K562 (cell line): ENCODE data around the gene BRINP2. TPM values are rescaled to one million over a fixed set of nuclear protein-coding genes. Genes with fewer than 3 reads are reported as not detected.

Source experiments
- ATAC-seq: fragments of 200-7000 bp; cut with Tn5 transposase; 3 replicates; pipeline ENCODE4 v1.9.1; 2020; ENCODE audit warnings: moderate library complexity
- BruUV-seq: library from RNA; stranded (reverse); fragments of 400-500 nt; replicated peaks from 2 replicates; lab custom pipeline; 2021; lab: Mats Ljungman, UMichigan
- CTCF ChIA-PET: fragments of 300-600 bp; formaldehyde crosslinking; extraction: SDS; loops from one replicate; lab custom pipeline; 2021; ENCODE audit warnings: low intra/inter-chr PET ratio; lab: Yijun Ruan, JAX
- POLR2A ChIA-PET: fragments of 300-600, 350-650 bp; sonication (Branson Sonifier 250); formaldehyde crosslinking; extraction: SDS; loops from one replicate; lab custom pipeline; 2021; ENCODE audit warnings: antibody characterized with exemption, inconsistent platforms; lab: Yijun Ruan, JAX
- DNase-seq, 4 experiments: peaks; one replicate each; pipeline versions ENCODE4 v3.0.0 to v3.0.0-alpha.2; 2011 to 2018; ENCODE audit warnings: low spot score in 3 of 4, mixed read lengths in 3 of 4; ENCODE audit errors: extremely low read depth in 1 of 4
- FAIRE-seq: peaks from 2 replicates; lab custom pipeline; 2011; peaks lifted over from hg19 to GRCh38; lab: Jason Lieb, UNC
- H2AFZ ChIP-seq: 2 replicates; pipeline ENCODE4 v1.6.0; 2011; ENCODE audit warnings: low read depth, low read length, control low read depth, inconsistent platforms
- H3K27ac ChIP-seq: fragments of 200-600 bp; 3 replicates; pipeline ENCODE4 v1.8.0; 2011; ENCODE audit warnings: low read depth, mild to moderate bottlenecking, control low read depth, inconsistent platforms, low read length, moderate library complexity, mixed read lengths; ENCODE audit errors: extremely low read depth
- H3K27me3 ChIP-seq, 2 experiments: fragments of 300-600 bp in 1 of 2; 2 replicates in 1 of 2; 3 replicates in 1 of 2; pipeline versions ENCODE4 v1.6.0 to v1.8.0; 2011; ENCODE audit warnings: inconsistent platforms in 2 of 2, low read length in 2 of 2, mild to moderate bottlenecking in 1 of 2, mixed read lengths in 1 of 2, moderate library complexity in 1 of 2; ENCODE audit not compliant: control insufficient read depth in 2 of 2, insufficient read depth in 2 of 2
- H3K36me3 ChIP-seq: fragments of 300-600 bp; 3 replicates; pipeline ENCODE4 v1.8.0; 2011; ENCODE audit warnings: mild to moderate bottlenecking, low read length, inconsistent platforms; ENCODE audit not compliant: control insufficient read depth, insufficient read depth
- H3K4me1 ChIP-seq, 2 experiments: fragments of 200-600 bp in 1 of 2; replicated peaks in 1 of 2; 2 replicates in 1 of 2; 3 replicates in 1 of 2; pipeline versions ENCODE4 v1.5.1 to v1.8.0; 2011; ENCODE audit warnings: inconsistent platforms in 2 of 2, low read length in 2 of 2, mild to moderate bottlenecking in 1 of 2, mixed read lengths in 1 of 2, moderate library complexity in 1 of 2; ENCODE audit not compliant: control insufficient read depth in 2 of 2, insufficient read depth in 2 of 2
- H3K4me2 ChIP-seq: 2 replicates; pipeline ENCODE4 v1.6.1; 2011; ENCODE audit warnings: low read length, control low read depth, inconsistent platforms, mixed read lengths; ENCODE audit not compliant: insufficient read depth
- H3K4me3 ChIP-seq: fragments of 200-600 bp; sonication (generic), shearing (Covaris generic); 2 replicates; pipeline ENCODE4 v1.5.1; 2016; ENCODE audit warnings: control low read depth, inconsistent platforms
- H3K79me2 ChIP-seq: fragments of 200-600 bp; 3 replicates; pipeline ENCODE4 v1.8.0; 2011; ENCODE audit warnings: low read length, inconsistent platforms; ENCODE audit not compliant: control insufficient read depth, insufficient read depth
- H3K9ac ChIP-seq, 2 experiments: 2 replicates each; pipeline versions ENCODE4 v1.6.0 to v1.6.1; 2011; ENCODE audit warnings: low read depth in 2 of 2, low read length in 2 of 2, control low read depth in 1 of 2, inconsistent platforms in 1 of 2, mild to moderate bottlenecking in 1 of 2, mixed read lengths in 1 of 2; ENCODE audit not compliant: insufficient read depth in 1 of 2
- H3K9me1 ChIP-seq: one replicate; pipeline ENCODE4 v1.6.0; 2011; ENCODE audit warnings: inconsistent platforms, mild to moderate bottlenecking, low read length, moderate library complexity; ENCODE audit not compliant: control insufficient read depth, insufficient read depth
- H3K9me3 ChIP-seq: replicated peaks from 2 replicates; pipeline ENCODE4 v1.5.1; 2011; ENCODE audit warnings: low read depth, low read length, inconsistent platforms; ENCODE audit not compliant: control insufficient read depth, insufficient read depth
- H4K20me1 ChIP-seq: replicated peaks from 2 replicates; pipeline ENCODE4 v1.6.1; 2011; ENCODE audit warnings: low read length, inconsistent platforms, mixed read lengths; ENCODE audit not compliant: control insufficient read depth, insufficient read depth
- DDX20 ChIP-seq: fragments of 450-650 bp; IDR thresholded peaks from 2 replicates; pipeline ENCODE4 v1.6.1; 2016; ENCODE audit warnings: missing genetic modification characterization, low read depth, mild to moderate bottlenecking, missing compliant biosample characterization, moderate library complexity
- FOXJ2 ChIP-seq: fragments of 200-800 bp; sonication (Bioruptor generic); IDR thresholded peaks from 2 replicates; pipeline ENCODE4 v1.6.1; 2016; ENCODE audit warnings: missing genetic modification characterization, missing compliant biosample characterization
- PHB ChIP-seq: fragments of 250-450 bp; sonication (Bioruptor Pico); IDR thresholded peaks from 2 replicates; pipeline ENCODE4 v1.5.0; 2021
- TBL1XR1 ChIP-seq, 2 experiments: IDR thresholded peaks; 2 replicates each; pipeline ENCODE4 v1.6.1; 2012; ENCODE audit warnings: improper control_type of control experiment in 2 of 2, low read length in 2 of 2, mild to moderate bottlenecking in 1 of 2
- ZBTB7A ChIP-seq: IDR thresholded peaks from 2 replicates; pipeline ENCODE4 v1.6.1; 2011; ENCODE audit warnings: low read depth, mild to moderate bottlenecking, low read length, moderate library complexity, borderline replicate concordance; ENCODE audit not compliant: control insufficient read depth
- ZFP36 ChIP-seq: fragments of 150-350 bp; IDR thresholded peaks from 2 replicates; pipeline ENCODE4 v1.6.1; 2018; ENCODE audit warnings: low read length, low read depth; ENCODE audit not compliant: partially characterized antibody
- ZNF324 ChIP-seq: fragments of 250-450 bp; sonication (Bioruptor Pico); IDR thresholded peaks from 2 replicates; pipeline ENCODE4 v1.4.0; 2020; ENCODE audit warnings: mild to moderate bottlenecking
- ZNF384 ChIP-seq: IDR thresholded peaks from 2 replicates; pipeline ENCODE4 v1.6.1; 2012; ENCODE audit warnings: low read depth, low read length, improper control_type of control experiment
- WGBS: fragments of 100-300 bp; shearing (Covaris generic); methylation state at CpG from one replicate; pipeline ENCODE4 v1.1.6; 2016; ENCODE audit warnings: low coverage, mixed read lengths; ENCODE audit not compliant: insufficient coverage; ENCODE audit errors: missing lambda C conversion rate; 5-methylcytosine and 5-hydroxymethylcytosine counted together
- in situ Hi-C: fragments of 300-500 bp; cut with MboI; formaldehyde crosslinking; loops from 4 replicates; pipeline ENCODE4 v1.15.0; 2018; ENCODE audit warnings: inconsistent platforms, mixed read lengths
- intact Hi-C: fragments of 100-400 bp; cut with micrococcal nuclease; formaldehyde crosslinking; loops from 2 replicates; pipeline ENCODE4 v1.14.2; 2022
- polyA plus RNA-seq, 8 experiments: library from polyadenylated mRNA; depleted of rRNA in 4 of 8; stranded (reverse) in 5 of 8; unstranded in 3 of 8; fragments of >200 nt; fragmentation: Nextera tagmentation in 2 of 8; fragmentation: Illumina TruSeq in 1 of 8; extraction: Ambion mirVana in 2 of 8; extraction: Trizol in 1 of 8; gene quantifications; 2 replicates each; pipeline versions ENCODE4 v1.2.1 to v1.2.3, GENCODE V29; 2011 to 2014; ENCODE audit warnings: inconsistent platforms in 1 of 8, missing spikeins in 1 of 8
- total RNA-seq, 7 experiments: library from RNA; depleted of rRNA in 6 of 7; stranded (reverse); fragments of >200 nt in 6 of 7; fragmentation: Illumina TruSeq in 2 of 7; extraction: Trizol in 2 of 7; gene quantifications; 2 replicates each; pipeline versions ENCODE4 v1.2.1 to v1.2.3, GENCODE V29; 2011 to 2021; ENCODE audit warnings: low replicate concordance in 1 of 7
- TF ChIP-seq, protein P1 (sequence below): fragments of 250-450 bp; sonication (Bioruptor Pico); IDR thresholded peaks from 2 replicates; pipeline ENCODE4 v1.5.0; 2021
- TF ChIP-seq, protein P2 (sequence below): sonication (generic); formaldehyde crosslinking; IDR thresholded peaks from 2 replicates; pipeline ENCODE4 v1.8.0; 2022; ENCODE audit warnings: mild to moderate bottlenecking, low read depth, missing genetic modification reagents

BRINP2 gene
- total and polyA plus RNA-seq, 9 of the 15 experiments (the other 6 are each of a cell fraction or from before 2014, with no cell fraction given): not detected

DNA sequence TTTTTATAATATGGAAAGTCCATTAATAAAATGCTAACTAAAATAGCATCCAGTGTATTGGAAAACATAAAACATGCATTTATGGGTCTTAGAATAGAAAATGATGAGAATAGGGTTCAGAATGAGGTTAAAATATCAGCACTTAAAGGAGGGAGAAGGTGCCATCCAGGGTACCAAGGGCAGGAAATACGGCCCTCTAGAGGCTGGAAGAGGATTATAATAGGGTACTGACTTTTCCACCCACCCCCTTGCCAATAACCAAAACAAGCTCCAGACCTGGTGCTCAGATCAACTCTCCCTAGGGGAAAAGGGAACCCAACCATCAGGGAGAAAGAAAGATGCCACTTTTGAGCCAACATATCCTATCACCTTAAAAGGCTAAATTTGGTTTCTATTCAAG lies 32.9 kb upstream of the BRINP2 start:
- POLR2A ChIA-PET: no interaction called here
- intact Hi-C loops: no loop called here

More for the DNA sequence above, 32.9 kb upstream of the BRINP2 start:
- CTCF ChIA-PET: no interaction called here
- DNase-seq (no peak), FAIRE-seq (no peak), ATAC-seq (no peak)
- Histone ChIP-seq H3K9me1 (no peaks in the 10 kb centered on the region), H3K4me1 (no peaks in the 10 kb centered on the region), H3K9ac (no peak overlapping the region), H4K20me1 (no peaks in the 10 kb centered on the region), H3K4me3 (no peak overlapping the region), H3K4me2 (no peak overlapping the region), H3K36me3 (no peaks in the 10 kb centered on the region), H3K79me2 (no peaks in the 10 kb centered on the region), H3K27me3 (no peaks in the 10 kb centered on the region), H3K9me3 (no peaks in the 10 kb centered on the region), H3K27ac (no peak overlapping the region), H2AFZ (no peak overlapping the region)
- BruUV-seq: no TSS peak
- TF ChIP-seq FOXJ2 (tag): no peak
- TF ChIP-seq, protein P1, sequence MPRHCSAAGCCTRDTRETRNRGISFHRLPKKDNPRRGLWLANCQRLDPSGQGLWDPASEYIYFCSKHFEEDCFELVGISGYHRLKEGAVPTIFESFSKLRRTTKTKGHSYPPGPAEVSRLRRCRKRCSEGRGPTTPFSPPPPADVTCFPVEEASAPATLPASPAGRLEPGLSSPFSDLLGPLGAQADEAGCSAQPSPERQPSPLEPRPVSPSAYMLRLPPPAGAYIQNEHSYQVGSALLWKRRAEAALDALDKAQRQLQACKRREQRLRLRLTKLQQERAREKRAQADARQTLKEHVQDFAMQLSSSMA (CRISPR knock-in tag): no peak
- TF ChIP-seq PHB (CRISPR knock-in tag): no peak
- no peak for TF ChIP-seq TBL1XR1 (IDR thresholded peaks at IDR 0.05; ENCODE audit: low read length in 2 of 2)
- TF ChIP-seq ZNF324 (CRISPR knock-in tag): no peak
- TF ChIP-seq DDX20 (tag): no peak
- TF ChIP-seq, protein P2, sequence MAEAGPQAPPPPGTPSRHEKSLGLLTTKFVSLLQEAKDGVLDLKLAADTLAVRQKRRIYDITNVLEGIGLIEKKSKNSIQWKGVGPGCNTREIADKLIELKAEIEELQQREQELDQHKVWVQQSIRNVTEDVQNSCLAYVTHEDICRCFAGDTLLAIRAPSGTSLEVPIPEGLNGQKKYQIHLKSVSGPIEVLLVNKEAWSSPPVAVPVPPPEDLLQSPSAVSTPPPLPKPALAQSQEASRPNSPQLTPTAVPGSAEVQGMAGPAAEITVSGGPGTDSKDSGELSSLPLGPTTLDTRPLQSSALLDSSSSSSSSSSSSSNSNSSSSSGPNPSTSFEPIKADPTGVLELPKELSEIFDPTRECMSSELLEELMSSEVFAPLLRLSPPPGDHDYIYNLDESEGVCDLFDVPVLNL (CRISPR knock-in tag): no peak
- TF ChIP-seq ZFP36: no peak
- TF ChIP-seq ZNF384: no peak
- no peak for TF ChIP-seq ZBTB7A
- in situ Hi-C loops: no loop called here
- WGBS: 0% methylated on average over 1 of the region's 1 CpG
